ENCODE measurements around the gene ECE1.

DNA sequence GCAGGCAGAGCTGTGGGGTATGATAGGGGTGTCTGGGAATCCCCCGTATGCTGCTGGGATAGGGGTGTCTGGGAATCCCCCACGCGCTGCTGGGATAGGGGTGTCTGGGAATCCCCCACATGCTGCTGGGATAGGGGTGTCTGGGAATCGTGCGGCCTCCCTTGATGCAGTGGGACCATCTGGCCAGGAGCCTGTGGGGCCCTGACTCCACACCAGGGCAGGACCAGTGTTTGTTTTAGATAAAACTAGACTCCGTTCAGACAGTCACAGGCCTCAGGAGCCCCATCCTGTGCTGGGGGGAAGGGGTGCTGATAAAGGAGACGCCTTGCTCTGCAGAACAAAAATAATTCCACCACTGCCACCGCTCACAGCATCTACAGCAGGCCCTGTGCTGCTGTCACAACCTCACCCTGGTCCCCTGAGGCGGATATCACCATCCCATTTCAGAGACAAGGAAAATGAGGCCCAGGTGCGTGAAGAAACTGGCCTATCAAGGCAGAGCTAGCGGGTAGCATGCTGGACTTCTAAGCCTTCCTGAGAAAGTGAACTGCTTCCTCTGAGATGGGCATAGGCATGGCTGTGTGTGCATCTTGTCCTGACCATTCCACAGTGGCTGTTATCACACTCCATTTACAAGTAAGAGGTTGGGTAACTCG is 24.0 kb downstream of the ECE1 start:
- TF ChIP-seq, protein P1, sequence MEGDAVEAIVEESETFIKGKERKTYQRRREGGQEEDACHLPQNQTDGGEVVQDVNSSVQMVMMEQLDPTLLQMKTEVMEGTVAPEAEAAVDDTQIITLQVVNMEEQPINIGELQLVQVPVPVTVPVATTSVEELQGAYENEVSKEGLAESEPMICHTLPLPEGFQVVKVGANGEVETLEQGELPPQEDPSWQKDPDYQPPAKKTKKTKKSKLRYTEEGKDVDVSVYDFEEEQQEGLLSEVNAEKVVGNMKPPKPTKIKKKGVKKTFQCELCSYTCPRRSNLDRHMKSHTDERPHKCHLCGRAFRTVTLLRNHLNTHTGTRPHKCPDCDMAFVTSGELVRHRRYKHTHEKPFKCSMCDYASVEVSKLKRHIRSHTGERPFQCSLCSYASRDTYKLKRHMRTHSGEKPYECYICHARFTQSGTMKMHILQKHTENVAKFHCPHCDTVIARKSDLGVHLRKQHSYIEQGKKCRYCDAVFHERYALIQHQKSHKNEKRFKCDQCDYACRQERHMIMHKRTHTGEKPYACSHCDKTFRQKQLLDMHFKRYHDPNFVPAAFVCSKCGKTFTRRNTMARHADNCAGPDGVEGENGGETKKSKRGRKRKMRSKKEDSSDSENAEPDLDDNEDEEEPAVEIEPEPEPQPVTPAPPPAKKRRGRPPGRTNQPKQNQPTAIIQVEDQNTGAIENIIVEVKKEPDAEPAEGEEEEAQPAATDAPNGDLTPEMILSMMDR (IDR thresholded peaks at IDR 0.05) = no peak
- TF ChIP-seq EZH2 (IDR thresholded peaks at IDR 0.05) = no peak
